Stimulated activated CD4-positive, alpha-beta T cell treated with anti-CD3 and anti-CD28 coated beads, Interleukin-2, amount 100 ng/mL, for 48 hours (primary cell): ENCODE measurements around the gene KDM2A.
A peak's percentile ranks its signal among the peaks of the same experiment; 100 is the strongest.

Experiments used
- DNase-seq, 2 donors: peaks; one replicate each; pipeline ENCODE4 v3.0.0-alpha.2; 2020

The KDM2A gene

GRCh38 chr11:67274768-67275605, 155.9 kb downstream of the KDM2A start:
- DNase-seq, result no peak

GRCh38 chr11:67275606-67276409, 156.7 kb downstream of the KDM2A start:
- DNase-seq, result no peak

DNA sequence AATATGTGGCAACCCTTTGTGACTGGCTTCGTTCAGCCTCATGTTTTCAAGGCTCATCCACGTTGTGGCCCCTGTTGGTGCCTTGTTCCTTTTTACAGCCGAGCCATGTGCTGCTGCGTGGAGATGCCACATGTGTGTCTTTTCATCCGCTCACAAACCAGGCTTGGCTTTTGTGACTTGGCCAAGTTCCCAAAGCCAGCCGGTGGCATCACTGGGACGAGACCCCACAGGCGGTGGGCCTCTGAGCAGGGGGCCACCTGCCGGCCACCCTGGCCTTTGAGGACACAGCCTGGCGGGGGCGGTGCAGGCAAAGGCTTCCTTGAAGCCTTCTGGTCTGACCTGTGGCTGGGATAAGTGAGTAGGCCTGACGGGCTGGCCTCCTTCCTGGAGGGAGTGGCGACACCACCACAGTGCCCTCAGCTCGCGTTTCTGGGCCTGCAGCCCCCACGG, 157.7 kb downstream of the KDM2A start:
- DNase-seq, result no peak

DNA sequence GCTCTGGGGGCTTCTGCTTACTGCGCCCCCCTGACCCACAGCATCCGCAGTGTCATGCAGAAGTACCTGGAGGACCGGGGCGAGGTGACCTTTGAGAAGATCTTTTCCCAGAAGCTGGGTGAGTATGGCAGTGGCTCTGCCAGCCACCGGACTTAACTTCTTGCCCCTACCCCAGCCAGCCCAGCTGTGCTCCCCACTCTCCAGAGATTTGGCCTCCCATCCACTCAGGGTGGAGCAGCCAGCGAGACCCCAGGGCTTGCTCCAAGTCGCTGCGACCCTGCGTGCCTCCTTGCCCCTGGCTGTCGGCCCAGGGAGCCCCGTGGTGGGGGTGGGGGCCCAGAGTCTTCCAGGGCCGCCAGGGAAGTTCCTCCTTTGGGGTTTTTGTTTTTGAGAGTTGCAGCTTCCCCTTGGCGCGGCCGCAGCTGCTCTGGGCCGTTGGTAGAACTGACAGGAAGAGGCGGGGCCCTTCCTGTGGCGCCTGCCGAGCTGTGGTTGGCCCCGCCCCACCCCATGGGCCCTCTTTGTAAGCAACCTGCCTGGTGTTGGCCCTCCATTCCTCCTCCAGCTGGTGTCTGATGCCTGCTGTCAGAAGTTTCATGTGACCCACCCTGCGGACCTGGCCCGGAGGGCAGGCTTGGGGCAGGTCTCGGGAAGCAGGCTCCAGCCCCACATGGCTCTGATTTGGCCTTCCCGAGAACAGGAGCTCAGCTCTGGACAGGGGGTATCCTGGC, 158.3 kb downstream of the KDM2A start:
- DNase-seq, result peak; percentile 82

GRCh38 chr11:67278135-67278938, 159.3 kb downstream of the KDM2A start:
- DNase-seq, result no peak

DNA sequence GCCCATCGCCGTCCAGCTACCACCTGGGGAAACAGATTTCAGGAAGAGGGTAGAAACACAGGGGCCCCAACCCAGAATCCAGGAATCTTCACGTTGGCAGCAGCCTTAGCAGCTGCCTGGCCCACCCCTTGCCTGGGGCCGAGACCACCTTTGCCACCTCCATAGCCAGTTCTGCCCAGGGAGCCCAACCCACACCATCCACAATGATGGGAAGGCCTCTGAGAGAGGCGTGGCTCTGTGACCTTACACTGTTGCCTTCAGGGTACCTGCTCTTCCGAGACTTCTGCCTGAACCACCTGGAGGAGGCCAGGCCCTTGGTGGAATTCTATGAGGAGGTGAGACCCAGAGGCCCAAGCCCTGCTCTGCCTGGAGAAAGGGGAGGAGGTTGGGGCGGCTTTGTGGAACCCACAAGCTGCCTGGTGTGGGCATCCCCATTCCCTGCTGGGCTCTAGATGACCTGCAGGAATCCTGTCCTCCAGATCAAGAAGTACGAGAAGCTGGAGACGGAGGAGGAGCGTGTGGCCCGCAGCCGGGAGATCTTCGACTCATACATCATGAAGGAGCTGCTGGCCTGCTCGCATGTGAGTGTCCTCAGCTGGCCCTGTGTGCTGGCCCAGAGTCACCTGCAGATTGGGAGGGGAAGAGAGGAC, 160.0 kb downstream of the KDM2A start:
- no peak for DNase-seq

DNA sequence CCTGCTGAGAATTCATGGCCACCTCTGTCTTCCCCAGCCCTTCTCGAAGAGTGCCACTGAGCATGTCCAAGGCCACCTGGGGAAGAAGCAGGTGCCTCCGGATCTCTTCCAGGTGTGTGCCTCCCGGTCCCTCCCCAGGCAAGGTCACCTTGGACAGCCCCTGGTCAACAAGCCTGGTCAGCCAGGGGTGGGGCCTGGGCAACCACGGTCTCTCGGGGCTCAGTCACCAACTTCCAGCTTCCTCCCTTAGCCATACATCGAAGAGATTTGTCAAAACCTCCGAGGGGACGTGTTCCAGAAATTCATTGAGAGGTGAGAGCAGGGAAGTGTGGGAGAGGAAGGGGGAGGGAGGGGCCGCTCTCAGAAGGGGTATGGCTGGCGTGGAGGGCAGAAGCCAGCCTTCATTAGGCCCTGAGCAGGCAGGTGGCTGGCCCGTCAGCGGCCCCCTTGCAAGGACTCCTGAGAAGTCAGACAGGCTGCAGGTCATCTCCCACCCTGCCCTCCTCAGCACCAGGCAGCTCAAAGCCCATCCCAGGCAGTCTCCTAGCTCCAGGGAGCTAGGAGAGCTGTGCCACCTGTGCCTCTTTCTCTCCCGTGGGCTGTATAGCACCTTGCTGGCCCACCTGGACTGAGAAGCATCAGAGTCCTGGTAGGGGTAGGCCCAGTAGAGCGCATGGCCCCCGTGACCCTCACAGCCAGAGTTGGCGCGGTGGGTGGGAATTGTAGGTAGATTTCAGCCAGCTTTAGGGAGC, 160.7 kb downstream of the KDM2A start:
- DNase-seq, result no peak

DNA sequence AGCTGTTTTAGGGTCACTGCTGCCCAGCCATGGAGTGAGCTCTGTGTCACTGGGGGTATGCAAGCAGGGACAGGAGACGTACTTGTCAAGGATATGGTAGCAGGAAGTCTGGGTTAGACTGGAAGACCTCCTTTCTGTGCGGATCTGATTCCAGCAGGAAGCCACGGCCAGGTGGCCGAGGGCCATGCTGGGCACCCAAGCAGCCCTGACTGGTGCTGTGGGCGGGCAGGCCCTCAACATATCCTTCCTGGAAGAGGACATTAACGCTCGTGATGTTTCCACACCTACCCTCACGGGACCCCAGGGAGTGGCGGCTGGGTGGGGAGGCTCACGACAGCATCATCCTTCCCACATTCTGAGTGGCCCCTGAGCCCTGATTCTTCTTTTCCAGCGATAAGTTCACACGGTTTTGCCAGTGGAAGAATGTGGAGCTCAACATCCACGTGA, 161.3 kb downstream of the KDM2A start:
- DNase-seq, result no peak

- DNase-seq, result no peak
These were observed 161.9 kb downstream of the KDM2A start for GRCh38 chr11:67280788-67281551.

- DNase-seq, result no peak
These were observed 162.6 kb downstream of the KDM2A start for GRCh38 chr11:67281552-67282150.

GRCh38 chr11:67282155-67282875, 163.3 kb downstream of the KDM2A start:
- no peak for DNase-seq

- no peak for DNase-seq
These were observed 163.9 kb downstream of the KDM2A start for GRCh38 chr11:67282876-67283371.

- DNase-seq, result no peak
These were observed 164.5 kb downstream of the KDM2A start for GRCh38 chr11:67283481-67283963.

GRCh38 chr11:67284811-67285540, 165.9 kb downstream of the KDM2A start:
- no peak for DNase-seq

- no peak for DNase-seq
These were observed 166.8 kb downstream of the KDM2A start for GRCh38 chr11:67285541-67286498.

DNA sequence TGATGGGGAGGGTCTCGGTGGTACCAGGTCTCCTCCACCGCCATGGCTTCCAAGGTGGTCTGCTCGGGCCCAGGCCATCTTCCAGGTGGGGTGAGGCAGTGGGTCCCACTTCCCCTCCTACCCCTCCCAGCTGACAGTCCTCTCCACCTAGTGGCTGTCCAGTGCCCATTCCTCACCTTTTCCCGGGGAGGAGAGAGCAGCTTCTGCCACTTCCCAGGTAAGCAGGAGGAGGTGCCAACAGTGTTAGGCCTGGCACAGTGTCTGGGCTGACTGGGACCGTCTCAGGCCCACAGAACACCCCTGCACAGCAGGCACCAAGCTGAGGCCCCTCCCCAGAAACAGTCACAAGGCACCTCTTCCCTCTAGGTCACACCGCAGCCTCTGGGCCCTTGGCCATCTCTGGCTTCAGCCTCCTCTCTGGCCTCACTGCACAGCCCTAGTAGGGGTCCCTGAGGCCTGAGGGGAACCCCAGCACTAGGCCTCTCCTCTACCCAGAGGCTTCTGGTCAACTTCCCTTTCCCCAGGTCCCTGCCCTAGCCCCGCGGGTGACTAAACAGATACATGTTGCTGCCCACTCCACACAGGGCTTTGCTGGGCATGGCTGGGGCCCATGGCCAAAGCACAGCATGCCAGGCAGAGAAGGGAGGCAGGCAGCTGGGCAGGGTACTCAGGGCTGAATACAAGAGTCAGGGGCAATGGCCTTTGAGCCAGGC, 167.7 kb downstream of the KDM2A start:
- DNase-seq, result no peak
